GM12864 (cell line): ENCODE results near the gene LRRN3.

ENCODE experiments used
- DNase-seq: peaks from one replicate; pipeline ENCODE4 v3.0.0-alpha.2; 2011; ENCODE audit warnings: low read depth
- H3K4me3 ChIP-seq: 2 replicates; pipeline ENCODE4 v1.5.1; 2011; ENCODE audit warnings: mild to moderate bottlenecking, low read depth, low read length, control low read depth
- CTCF ChIP-seq: IDR thresholded peaks from 2 replicates; pipeline ENCODE4 v1.5.1; 2011; ENCODE audit warnings: low read depth, mild to moderate bottlenecking, moderate library complexity, low read length, control low read depth, inconsistent platforms; ENCODE audit errors: missing control alignments

The LRRN3 gene

GRCh38 chr7:111103678-111104274 lies 12.8 kb downstream of the LRRN3 start:
- H3K4me3 ChIP-seq = no peak overlapping the region
- no peak for DNase-seq
- no peak for TF ChIP-seq CTCF

- no peak overlapping the region for H3K4me3 ChIP-seq
- no peak for DNase-seq
- no peak for TF ChIP-seq CTCF
These were observed 13.8 kb downstream of the LRRN3 start for GRCh38 chr7:111104710-111105109.

- no peak for DNase-seq
- no peak for TF ChIP-seq CTCF
- H3K4me3 ChIP-seq = no peak overlapping the region
These were observed 14.3 kb downstream of the LRRN3 start for GRCh38 chr7:111105269-111105668.

GRCh38 chr7:111107579-111107978 lies 16.7 kb downstream of the LRRN3 start:
- DNase-seq = no peak
- TF ChIP-seq CTCF = no peak
- H3K4me3 ChIP-seq = no peak overlapping the region

- H3K4me3 ChIP-seq = no peak overlapping the region
- no peak for DNase-seq
- TF ChIP-seq CTCF = no peak
These were observed 17.1 kb downstream of the LRRN3 start for GRCh38 chr7:111108000-111108399.

GRCh38 chr7:111108496-111108895 lies 17.6 kb downstream of the LRRN3 start:
- H3K4me3 ChIP-seq = no peak overlapping the region
- no peak for DNase-seq
- TF ChIP-seq CTCF = no peak

- TF ChIP-seq CTCF = no peak
- no peak for DNase-seq
- H3K4me3 ChIP-seq = no peak overlapping the region
These were observed 21.5 kb downstream of the LRRN3 start for GRCh38 chr7:111112439-111112838.
